Measurements from ENCODE around the gene NOP14. TPM values are rescaled to one million over a fixed set of nuclear protein-coding genes. Genes with fewer than 3 reads are reported as not detected.

Gene NOP14
- total and polyA plus RNA-seq, 2 experiments from 2014 or later: 15.9 to 20.5 TPM

DNA sequence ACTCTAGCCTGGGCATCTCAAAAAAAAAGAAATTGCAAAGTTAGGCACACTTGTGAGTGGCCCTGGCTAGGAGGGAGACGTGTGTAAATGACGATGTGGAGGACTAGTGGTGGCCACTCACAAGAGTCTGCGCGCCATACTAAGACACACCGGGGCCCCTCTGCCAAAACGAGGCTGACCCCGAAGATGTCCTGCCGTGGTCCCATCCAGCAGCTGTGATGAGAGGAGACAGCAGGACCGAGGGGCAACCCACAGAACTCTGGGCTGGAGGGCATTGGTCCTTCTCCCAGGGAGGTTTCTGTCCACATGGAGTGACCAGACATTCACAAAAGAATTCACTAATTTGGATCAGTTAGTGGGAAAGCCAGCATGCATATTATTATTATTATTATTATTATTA, 47.4 kb downstream of the NOP14 start:
- Histone ChIP-seq H3K9me2 (ENCODE audit: insufficient read depth) (no peaks in the 10 kb centered on the region), H3K27me3 (replicated peaks; ENCODE audit: insufficient read depth) (no peaks in the 10 kb centered on the region), H4K20me1 (ENCODE audit: insufficient read depth) (no peaks in the 10 kb centered on the region), H2AFZ (no peak overlapping the region), H3K4me3 (no peak overlapping the region), H3K79me2 (ENCODE audit: insufficient read depth) (peaks cover 66% of the 10 kb centered on the region), H3K27ac (no peak overlapping the region), H3K9me3 (ENCODE audit: low read depth) (no peaks in the 10 kb centered on the region), H3K36me3 (ENCODE audit: low read depth) (peaks cover 23% of the 10 kb centered on the region; the same call in 1 of the 2 replicates), H3F3A (ENCODE audit: insufficient read depth) (no peaks in the 10 kb centered on the region), H3K9ac (no peak overlapping the region), H3K4me1 (ENCODE audit: insufficient read depth) (no peaks in the 10 kb centered on the region), H3K4me2 (ENCODE audit: unreplicated experiment) (no peak overlapping the region)
- WGBS, 2 experiments (ENCODE audit: low coverage in 1 of 2, low lambda C conversion rate in 2 of 2, missing lambda C conversion rate in 2 of 2): 87 to 92% methylated on average over 9 of the region's 9 CpGs
- TF ChIP-seq EZH2phosphoT487 (IDR thresholded peaks at IDR 0.05; ENCODE audit: insufficient read depth, low read depth): no peak
- TF ChIP-seq EZH2 (IDR thresholded peaks at IDR 0.05; ENCODE audit: insufficient read depth, poor library complexity, severe bottlenecking): no peak
- in situ Hi-C loops (cut with MboI): no loop called here
- no peak for DNase-seq

DNA sequence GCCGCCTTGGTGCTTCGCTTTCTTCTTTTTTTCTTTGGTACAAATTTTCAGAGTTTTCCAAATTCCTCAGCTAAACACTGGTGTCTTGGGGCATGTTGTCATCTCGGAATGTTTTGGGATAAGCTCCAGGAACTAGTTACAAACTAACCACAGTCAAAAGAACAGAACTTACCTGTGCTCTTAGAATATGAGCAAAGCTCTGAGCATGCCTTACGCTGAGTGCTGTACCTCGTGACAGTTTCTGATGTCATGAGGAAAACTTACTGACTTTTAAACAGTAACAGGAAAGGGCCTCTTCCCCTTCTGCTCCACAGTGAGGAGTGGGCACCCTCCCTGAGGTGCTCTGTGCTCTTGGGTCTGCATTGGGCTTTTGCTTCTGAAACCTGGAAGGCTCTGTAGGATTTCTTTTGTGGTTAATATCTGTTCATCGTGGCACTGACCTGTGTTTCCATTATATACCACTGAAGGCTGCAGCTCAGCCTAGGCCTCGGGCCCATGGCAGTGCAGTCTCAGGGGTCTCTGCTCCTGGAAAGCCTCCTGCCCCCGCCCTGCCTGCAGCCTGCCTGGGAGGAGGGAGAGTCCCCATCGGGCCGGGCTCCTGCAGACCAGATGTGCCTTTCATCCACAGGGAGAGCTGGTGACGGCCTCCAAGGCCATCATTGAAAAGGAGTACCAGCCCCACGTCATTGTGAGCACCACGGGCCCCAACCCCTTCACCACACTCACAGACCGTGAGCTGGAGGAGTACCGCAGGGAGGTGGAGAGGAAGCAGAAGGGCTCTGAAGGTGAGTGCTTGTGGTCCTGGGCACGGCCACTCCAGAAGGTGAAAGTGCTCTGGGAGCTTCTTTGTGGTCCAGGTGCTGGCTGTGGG, 48.7 kb downstream of the NOP14 start:
- WGBS, 2 experiments (ENCODE audit: low coverage in 1 of 2, low lambda C conversion rate in 2 of 2, missing lambda C conversion rate in 2 of 2): 63 to 64% methylated on average over 14 to 16 of the region's 16 CpGs
- H4K20me1 ChIP-seq (ENCODE audit: insufficient read depth): no peaks in the 10 kb centered on the region
- no peak overlapping the region for H3K9ac ChIP-seq
- H2AFZ ChIP-seq: no peak overlapping the region
- no peaks in the 10 kb centered on the region for H3K27me3 ChIP-seq (replicated peaks; ENCODE audit: insufficient read depth)
- no peak overlapping the region for H3K4me2 ChIP-seq (ENCODE audit: unreplicated experiment)
- no peaks in the 10 kb centered on the region for H3F3A ChIP-seq (ENCODE audit: insufficient read depth)
- no peaks in the 10 kb centered on the region for H3K4me1 ChIP-seq (ENCODE audit: insufficient read depth)
- H3K79me2 ChIP-seq (ENCODE audit: insufficient read depth): peaks cover 54% of the 10 kb centered on the region
- no peak overlapping the region for H3K27ac ChIP-seq
- no peak for DNase-seq
- H3K9me3 ChIP-seq (ENCODE audit: low read depth): no peaks in the 10 kb centered on the region
- TF ChIP-seq EZH2 (IDR thresholded peaks at IDR 0.05; ENCODE audit: insufficient read depth, poor library complexity, severe bottlenecking) (no peak), EZH2phosphoT487 (IDR thresholded peaks at IDR 0.05; ENCODE audit: insufficient read depth, low read depth) (no peak)
- in situ Hi-C loops (cut with MboI): no loop called here
- H3K9me2 ChIP-seq (ENCODE audit: insufficient read depth): no peaks in the 10 kb centered on the region
- H3K36me3 ChIP-seq (ENCODE audit: low read depth): peaks cover 25% of the 10 kb centered on the region; the same call in 1 of the 2 replicates
- no peak overlapping the region for H3K4me3 ChIP-seq

- H3K9me3 ChIP-seq (ENCODE audit: low read depth): no peaks in the 10 kb centered on the region
- no peak overlapping the region for H3K9ac ChIP-seq
- 89 to 97% methylated on average over 6 of the region's 6 CpGs for WGBS, 2 experiments (ENCODE audit: low coverage in 1 of 2, low lambda C conversion rate in 2 of 2, missing lambda C conversion rate in 2 of 2)
- H3K9me2 ChIP-seq (ENCODE audit: insufficient read depth): no peaks in the 10 kb centered on the region
- H3F3A ChIP-seq (ENCODE audit: insufficient read depth): no peaks in the 10 kb centered on the region
- H3K4me3 ChIP-seq: no peak overlapping the region
- no peaks in the 10 kb centered on the region for H3K4me1 ChIP-seq (ENCODE audit: insufficient read depth)
- no peaks in the 10 kb centered on the region for H4K20me1 ChIP-seq (ENCODE audit: insufficient read depth)
- no peak for DNase-seq
- H3K4me2 ChIP-seq (ENCODE audit: unreplicated experiment): no peak overlapping the region
- H3K27me3 ChIP-seq (replicated peaks; ENCODE audit: insufficient read depth): no peaks in the 10 kb centered on the region
- TF ChIP-seq EZH2phosphoT487 (IDR thresholded peaks at IDR 0.05; ENCODE audit: insufficient read depth, low read depth) (no peak), EZH2 (IDR thresholded peaks at IDR 0.05; ENCODE audit: insufficient read depth, poor library complexity, severe bottlenecking) (no peak)
- peaks cover 29% of the 10 kb centered on the region; the same call in 1 of the 2 replicates for H3K36me3 ChIP-seq (ENCODE audit: low read depth)
- H3K27ac ChIP-seq: no peak overlapping the region
- in situ Hi-C loops (cut with MboI): no loop called here
- H2AFZ ChIP-seq: no peak overlapping the region
- peaks cover 40% of the 10 kb centered on the region for H3K79me2 ChIP-seq (ENCODE audit: insufficient read depth)
These were observed 50.0 kb downstream of the NOP14 start for GRCh38 chr4:2913168-2913567.

DNA sequence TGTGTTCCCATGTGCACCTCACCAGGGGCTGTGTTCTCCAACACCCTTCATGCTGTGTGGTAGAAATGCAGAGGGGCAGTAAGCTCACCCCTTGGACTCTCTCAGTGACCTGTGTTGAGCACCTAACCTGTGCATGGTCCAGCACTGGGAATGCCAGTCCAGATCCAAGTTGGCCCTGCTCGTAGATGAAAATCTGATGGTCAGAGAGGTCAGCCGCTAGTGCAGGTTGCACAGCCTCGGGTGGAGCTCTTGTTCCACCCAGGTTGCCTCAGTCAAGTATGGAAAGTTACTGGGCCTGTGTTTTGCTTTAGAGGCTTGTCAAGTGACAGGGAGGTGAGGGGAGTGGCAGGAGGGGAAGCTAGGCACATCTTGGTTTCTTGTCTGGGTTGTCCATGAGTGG, 51.3 kb downstream of the NOP14 start:
- H3K36me3 ChIP-seq (ENCODE audit: low read depth): peaks cover 29% of the 10 kb centered on the region; the same call in 1 of the 2 replicates
- no peak overlapping the region for H3K27ac ChIP-seq
- H3K4me1 ChIP-seq (ENCODE audit: insufficient read depth): no peaks in the 10 kb centered on the region
- 81% methylated on average over 3 of the region's 3 CpGs for WGBS, 2 experiments (ENCODE audit: low coverage in 1 of 2, low lambda C conversion rate in 2 of 2, missing lambda C conversion rate in 2 of 2)
- in situ Hi-C loops (cut with MboI): no loop called here
- no peaks in the 10 kb centered on the region for H3K27me3 ChIP-seq (replicated peaks; ENCODE audit: insufficient read depth)
- H3K9me3 ChIP-seq (ENCODE audit: low read depth): no peaks in the 10 kb centered on the region
- H3K9ac ChIP-seq: no peak overlapping the region
- no peak for DNase-seq
- no peak overlapping the region for H2AFZ ChIP-seq
- no peaks in the 10 kb centered on the region for H3K9me2 ChIP-seq (ENCODE audit: insufficient read depth)
- no peak overlapping the region for H3K4me2 ChIP-seq (ENCODE audit: unreplicated experiment)
- TF ChIP-seq EZH2phosphoT487 (IDR thresholded peaks at IDR 0.05; ENCODE audit: insufficient read depth, low read depth) (no peak), EZH2 (IDR thresholded peaks at IDR 0.05; ENCODE audit: insufficient read depth, poor library complexity, severe bottlenecking) (no peak)
- peaks cover 35% of the 10 kb centered on the region for H3K79me2 ChIP-seq (ENCODE audit: insufficient read depth)
- no peaks in the 10 kb centered on the region for H4K20me1 ChIP-seq (ENCODE audit: insufficient read depth)
- no peaks in the 10 kb centered on the region for H3F3A ChIP-seq (ENCODE audit: insufficient read depth)
- H3K4me3 ChIP-seq: no peak overlapping the region
